NCI-H2196 treated with DMSO at 0.1 percent for 48 hours (cell line): Measurements from ENCODE around the gene GPRC5C.

Experiments
- DNase-seq: peaks from one replicate; lab custom pipeline; 2025; ENCODE audit not compliant: unreplicated experiment; lab: John Stamatoyannopoulos, UW

Gene GPRC5C, protein sequence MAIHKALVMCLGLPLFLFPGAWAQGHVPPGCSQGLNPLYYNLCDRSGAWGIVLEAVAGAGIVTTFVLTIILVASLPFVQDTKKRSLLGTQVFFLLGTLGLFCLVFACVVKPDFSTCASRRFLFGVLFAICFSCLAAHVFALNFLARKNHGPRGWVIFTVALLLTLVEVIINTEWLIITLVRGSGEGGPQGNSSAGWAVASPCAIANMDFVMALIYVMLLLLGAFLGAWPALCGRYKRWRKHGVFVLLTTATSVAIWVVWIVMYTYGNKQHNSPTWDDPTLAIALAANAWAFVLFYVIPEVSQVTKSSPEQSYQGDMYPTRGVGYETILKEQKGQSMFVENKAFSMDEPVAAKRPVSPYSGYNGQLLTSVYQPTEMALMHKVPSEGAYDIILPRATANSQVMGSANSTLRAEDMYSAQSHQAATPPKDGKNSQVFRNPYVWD

DNA sequence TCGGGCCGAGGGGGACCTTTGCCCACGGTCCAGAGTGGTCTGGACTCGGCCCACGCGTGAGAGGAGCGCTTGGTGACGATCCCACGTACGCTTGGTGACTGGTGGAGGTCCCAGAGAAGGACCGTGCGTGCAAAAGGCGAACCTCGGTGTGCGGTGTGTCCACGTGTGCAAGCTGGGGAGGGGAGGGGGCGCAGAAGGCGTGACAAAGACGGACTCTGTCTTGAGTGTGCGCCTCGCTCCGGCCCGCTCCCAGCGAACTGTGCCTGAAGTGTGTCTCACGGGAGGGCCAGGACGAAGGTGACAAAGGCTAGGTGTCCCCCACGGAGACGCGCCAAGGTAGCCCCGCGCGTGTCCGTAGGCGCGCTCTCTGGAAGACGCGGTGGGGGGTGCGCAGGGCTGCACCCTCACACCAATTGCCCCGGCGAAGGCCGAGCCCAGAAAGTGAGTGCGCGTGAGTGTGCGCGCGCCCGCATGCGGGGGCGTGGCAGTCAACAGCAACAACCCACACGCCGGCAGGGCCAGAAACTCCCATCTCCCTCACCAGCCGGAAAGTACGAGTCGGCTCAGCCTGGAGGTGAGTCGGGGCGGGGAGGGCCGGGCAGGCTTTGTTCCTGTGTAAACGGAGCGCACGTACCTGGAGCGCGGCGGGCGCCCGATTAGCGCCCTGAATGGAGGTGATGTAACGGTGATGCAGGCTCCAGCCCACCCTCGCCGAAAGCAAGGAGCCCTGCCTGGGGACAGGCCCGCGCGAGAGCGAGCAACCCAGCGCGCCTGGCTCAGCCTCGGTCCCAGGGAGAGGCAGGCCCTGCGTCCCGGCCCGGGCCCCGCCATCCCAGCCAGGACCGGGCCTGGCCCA, at the start of gene GPRC5C:
Gene GPRC5C (plus strand): TSS at position 521 of the 856 bp plus-strand sequence. CDS start 7,689 bp downstream, outside the sequence.
- DNase-seq = peak; percentile 83

DNA sequence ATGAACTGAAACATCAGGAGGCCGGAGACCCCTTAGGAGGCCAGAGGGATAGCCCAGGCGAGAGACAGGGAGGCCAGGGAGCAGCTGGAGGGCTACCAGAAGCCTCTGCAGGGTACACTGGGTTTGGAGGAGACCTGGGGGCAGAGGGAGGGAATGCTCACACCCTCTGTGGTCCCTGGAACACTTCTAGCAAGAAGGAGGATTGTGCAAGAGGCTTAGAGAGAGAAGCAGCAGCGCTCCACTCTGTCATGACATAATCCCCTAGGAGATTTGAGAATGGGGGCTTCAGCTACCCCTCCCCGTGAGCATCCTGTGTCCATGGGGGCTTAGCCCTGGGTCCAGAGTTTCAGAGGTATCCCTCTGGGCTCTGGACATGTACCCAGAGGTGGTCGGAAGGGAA, 48.7 kb upstream of the GPRC5C start:
- no peak for DNase-seq

DNA sequence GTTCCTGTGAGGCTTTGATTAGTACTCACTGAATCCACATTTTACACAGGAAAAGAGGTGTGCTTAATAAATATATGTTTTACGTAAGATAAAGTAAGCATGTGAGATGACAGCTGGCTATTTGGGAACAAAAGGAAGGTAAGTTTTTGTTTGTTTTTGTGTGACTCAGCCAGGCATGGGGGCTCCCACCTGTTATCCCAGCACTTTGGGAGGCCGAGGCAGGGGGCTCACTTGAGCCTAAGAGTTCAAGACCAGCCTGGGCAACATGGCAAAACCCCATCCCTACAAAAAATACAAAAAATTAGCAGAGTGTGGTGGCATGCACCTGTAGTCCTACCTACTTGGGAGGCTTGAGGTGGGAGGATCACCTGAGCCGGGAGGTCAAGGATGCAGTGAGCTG, 46.7 kb upstream of the GPRC5C start:
- no peak for DNase-seq

DNA sequence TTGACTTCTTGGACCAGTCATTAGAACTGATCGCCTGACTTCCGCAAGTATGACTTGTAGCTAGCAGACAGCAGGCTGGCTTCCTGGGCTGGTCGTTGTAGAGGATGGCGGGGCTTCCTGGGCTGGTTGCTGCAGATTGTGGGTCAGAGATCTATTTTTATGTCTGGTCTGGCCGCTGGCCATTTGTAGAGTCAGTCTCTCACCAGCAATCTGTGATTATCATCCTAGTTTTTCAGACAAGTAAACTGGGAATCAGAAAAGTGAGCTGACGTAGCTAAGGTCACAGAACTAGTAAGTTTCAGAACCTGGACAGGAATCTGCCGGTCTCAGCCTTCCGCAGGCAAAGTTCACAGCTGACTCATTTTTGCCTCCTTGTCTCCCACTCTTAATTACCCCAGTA, 45.5 kb upstream of the GPRC5C start:
- DNase-seq = no peak

DNA sequence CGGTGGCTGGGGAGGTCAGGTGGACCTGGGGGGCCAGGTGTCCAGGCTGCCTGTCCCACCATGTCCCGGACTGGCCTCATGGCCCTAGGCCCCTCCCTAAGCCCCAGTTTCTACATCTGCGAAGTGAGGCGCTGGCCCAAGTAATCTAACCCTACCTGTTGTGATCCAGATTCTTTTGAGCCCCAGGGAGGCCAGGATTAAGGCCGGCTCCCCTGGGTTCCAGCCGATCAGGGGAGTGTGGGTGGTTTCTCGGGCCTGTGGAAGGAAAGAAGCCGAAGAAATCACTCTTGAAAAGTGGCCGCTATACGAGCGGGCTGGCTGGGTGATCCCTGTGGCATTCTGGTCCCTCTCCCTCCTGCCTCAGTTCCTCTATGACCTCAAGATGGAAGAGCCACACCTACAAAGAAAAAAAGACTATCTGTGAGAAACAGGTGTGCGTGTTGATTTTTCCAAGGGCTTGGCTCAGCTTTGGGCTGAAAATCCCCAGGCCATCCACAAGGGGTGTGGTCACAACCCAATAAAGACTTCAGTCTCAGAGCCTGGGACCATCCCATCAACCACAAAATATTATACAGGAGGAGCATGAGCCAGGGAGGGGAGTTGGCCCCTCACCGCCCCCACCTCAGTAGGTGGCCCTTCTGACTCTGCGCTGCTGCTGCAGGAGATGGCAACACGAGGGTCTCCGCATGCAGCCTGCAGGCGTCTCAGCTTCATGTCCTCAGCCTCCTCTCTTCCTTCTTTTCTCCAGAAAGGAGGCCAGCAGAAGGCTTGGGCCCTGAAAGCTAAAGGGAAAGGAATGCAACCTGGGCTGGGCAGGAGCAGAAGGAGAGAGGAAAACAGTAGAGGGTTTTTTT, 44.3 kb upstream of the GPRC5C start:
- no peak for DNase-seq

DNA sequence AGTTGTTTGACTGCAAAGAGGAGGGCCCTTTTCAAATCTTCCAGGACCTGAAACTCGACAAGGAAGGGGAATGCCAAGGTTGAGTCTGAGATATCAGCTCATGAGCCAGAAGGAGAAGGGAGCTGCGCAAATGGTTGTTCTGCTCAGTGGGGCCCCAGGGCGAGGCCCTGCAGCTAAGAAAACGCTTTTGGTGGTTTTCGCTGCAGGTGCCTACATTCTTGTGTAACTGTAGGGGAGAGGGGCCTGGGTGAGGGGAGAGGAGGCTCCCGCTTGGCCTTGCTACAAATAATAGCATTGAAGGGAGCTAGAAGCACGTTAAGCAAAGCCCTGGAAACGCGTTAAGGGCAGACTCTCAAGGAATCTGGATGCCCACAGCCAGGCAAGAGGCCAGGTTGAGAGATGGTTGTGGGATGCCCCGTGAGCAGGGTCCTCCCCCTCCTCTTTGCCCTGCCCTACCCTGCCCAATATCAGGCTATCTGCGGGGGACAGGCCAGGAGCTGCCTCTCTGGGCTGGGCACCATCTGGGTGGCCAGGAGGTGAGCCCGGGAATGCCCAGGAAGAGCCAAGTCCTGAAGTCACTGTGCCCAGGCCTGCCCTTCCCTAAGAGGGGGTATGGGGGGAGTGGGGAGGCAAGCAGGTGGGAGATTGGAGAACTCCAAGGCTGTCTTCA, 42.7 kb upstream of the GPRC5C start:
- no peak for DNase-seq

DNA sequence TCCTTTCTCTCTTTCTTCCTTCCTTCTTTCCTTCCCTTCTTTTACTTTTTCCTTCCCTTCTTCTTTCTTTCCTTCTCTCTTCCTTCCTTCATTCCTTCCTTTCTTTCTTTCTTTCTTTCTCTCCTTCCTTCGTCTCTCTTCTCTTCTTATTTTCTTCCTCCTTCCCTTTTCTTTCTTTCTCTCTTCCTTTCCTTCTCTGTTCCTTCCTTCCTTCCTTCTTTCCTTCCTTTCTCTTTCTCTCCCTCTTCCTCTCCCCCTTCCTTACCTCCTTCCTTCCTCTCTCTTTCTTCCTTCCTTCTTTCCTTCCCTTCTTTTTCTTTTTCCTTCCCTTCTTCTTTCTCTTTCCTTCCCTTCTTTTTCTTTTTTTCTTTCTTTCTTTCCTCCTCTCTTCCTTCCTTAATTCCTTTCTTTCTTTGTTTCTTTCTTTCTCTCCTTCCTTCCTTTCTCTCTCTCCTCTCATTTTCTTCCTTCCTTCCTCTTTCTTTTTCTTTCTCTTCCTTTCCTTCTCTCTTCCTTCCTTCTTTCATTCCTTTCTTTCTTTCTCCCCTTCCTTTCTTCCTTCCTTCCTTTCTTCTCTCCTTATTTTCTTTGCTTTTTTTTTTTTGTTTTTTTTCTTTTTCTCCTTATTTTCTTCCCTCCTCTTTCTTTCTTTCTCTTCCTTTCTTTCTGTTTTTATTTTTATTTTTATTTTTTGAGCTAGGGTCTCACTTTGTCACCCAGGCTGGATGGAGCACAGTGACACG, 41.8 kb upstream of the GPRC5C start:
- no peak for DNase-seq

DNA sequence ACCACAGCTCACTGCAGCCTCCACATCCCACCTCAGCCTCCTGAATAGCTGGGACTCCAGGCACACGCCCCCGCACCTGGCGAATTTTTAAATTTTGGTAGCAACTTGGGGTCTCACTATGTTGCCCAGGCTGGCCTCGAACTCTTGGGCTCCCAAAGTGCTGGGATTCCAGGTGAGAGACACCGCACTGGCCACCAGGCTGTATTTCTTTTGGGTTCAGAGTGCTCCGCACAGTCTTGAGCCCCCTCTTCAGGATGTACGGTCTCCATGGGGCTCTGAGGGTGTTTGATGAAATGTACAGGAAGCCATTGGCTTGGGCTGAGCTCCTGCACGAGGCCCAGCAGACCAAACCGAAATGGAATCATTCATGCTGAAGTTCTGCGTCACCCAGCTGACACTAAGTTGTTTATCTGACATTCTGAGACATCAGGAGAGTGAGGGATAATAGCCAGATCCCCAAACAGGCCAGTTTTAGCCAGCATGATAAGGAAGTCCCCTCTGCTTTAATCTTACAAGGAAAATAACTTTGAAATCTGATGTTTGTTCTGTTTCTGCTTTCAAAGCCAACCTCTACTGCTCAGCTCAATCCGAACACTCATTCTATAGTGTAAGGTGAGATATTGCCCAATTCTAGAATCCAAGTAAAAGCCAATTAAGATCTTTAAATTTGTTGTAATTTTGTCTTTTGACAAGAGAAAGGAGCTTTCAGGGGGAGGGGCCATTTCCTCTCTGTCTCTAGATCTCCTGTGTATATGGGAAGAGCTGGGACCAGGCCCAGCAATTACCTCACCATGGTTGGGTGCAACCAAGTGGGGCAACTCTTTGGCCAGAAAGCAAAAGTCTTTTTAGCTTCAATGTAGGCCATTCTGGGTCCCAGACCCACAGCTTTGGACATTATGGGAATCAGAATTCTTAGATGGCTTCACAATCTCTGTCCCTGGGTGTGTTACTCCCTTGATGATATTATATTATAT, 40.9 kb upstream of the GPRC5C start:
- DNase-seq = no peak

DNA sequence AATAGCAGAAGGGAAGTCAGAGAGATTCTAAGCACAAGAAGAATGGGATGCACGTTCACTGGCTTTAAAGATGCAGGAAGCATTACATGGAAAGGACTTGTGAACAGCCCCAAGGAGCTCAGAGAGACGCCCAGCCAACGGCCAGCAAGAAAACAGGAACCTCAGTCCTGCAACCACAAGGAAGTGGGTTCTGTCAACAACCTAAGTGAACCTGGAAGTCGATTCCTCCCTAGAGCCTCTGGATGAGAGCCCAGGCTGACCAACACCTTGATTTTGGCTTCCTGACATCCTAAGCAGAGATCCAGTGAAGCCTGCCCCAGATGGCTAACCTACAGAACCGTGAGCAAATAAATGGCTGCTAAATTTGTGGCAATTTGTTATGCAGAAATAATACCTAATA, 40.1 kb upstream of the GPRC5C start:
- DNase-seq = no peak

DNA sequence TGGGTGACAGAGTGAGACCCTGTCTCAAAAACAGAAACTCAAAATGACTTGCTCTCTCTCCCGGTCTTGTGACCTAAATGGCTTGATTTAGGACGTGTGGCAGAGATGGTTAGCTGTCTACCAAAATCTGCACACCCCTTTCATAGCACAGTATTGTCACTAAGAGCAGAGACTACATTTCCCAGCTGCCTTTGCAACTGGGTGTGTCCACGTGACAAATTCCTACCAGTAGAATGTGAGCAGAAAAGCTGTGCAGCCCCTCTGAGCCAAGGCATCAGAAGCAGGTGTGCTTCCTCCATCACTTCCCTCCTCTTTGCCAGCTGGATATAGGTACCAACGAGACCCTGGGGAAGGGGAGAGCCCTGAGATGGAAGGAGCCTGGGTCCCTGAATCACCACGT, 39.0 kb upstream of the GPRC5C start:
- DNase-seq = no peak

DNA sequence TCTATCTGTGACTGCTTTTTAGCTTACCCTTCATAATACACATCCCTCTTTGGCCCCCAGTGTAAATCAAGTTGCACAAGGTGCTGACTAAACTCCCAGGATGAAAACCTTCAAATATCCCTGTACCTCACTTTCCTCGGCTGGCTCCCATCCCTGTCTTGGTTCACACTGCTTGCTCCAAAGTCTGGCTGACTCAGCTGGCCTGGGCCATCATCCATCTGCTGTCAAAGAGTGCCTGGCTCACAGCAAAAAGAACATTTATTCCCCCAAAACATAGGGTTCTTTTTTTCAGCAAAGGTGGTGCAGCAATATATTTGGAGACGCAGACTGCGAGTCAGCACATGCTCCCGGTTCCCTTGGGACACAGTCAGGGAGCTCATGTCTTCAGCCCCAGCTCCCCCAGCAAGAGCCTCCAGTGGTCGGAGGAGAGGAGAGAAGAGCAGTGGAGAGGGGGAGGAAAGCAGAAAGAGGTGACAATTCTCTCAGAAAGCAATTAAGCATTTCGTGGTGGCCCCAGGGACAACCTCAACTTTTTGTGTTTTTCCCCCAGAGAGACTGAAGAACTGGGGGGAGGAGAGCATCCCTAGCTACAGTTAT, 38.4 kb upstream of the GPRC5C start:
- no peak for DNase-seq

DNA sequence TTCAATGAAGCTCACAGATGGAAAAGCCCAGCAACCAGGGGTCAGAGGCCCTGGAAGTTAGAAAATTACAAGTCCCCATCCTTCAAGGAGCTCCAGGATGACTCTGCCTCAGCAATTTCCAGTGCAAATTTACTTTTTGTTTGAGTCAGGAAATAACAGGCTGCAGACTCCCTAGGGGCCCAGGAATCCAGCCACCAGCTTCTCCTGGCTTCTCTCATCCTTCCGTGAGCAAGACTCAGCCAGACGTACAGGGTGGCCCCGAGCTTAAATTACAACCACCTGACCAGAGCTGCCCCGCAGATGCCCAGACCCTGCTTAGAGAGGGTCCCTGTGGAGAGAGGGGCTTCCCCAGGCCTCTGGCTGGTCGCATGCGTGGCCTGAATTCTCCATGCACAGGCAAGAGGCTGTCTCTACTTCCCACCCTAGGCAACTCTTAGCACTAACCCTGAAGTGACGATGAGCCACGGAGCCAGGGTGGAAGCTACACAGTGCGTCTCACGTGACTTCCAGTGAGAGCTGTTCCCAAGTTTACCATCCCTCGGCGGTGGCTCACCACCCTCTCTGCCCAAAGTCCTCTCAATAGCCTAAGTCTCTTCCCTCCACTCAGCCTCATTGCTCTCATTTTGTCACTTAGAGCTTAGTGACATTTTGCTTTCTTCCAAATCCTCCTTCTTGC, 37.5 kb upstream of the GPRC5C start:
- DNase-seq = no peak

DNA sequence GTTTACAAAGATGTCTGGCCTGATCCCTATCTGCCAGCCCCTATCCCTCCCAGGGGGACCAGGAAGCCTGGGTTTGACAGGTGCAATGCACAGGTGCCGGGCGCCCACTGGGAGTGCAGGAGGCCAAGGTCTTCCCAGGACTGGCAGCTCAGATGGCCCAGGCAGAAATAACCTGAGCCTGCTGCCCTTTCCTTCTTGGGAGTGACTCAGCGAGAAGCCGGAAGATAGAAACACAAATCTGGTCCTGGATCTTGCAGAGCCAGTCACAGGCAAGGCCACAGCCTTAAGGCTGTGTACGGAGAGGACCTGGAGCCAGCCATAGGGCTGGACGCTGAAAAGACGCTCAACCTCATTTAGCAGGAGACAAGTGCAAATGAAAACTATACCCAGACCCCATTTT, 36.9 kb upstream of the GPRC5C start:
- DNase-seq = no peak

DNA sequence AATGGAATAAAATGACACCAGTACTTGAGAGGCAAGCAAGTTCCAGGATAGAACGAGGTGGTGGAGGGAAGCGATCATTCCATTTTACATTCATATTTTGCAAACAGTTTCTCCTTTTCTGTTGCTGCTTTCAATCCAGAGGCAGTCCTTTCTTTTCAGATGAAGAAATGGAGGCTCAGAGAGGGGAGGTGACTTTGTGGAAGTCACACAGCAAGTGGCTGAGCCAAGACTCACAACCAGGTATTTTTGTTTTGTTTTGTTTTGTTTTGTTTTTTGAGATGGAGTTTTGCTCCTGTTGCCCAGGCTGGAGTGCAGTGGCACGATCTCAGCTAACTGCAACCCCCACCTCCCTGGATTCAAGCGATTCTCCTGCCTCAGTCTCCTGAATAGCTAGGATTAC, 35.3 kb upstream of the GPRC5C start:
- DNase-seq = no peak

DNA sequence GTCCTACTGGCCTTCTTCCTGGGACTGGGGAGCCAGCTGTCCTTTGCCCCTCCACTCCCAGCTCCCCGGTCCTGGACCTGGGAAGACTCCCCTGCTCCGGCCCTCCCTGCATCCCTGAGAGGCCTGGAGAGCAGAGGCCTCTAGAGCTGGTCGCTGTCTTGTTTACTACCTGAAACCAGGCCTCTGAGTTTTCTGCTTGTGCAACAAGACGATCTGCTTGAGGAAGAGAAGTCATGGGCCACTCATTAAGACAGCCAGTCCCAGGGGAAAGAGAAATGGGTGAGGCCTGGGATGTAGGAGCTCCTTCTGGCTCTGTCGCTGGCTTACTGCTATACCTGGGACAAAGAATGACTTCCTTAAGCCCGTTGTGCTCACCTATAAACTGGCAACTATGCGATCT, 29.8 kb upstream of the GPRC5C start:
- no peak for DNase-seq

DNA sequence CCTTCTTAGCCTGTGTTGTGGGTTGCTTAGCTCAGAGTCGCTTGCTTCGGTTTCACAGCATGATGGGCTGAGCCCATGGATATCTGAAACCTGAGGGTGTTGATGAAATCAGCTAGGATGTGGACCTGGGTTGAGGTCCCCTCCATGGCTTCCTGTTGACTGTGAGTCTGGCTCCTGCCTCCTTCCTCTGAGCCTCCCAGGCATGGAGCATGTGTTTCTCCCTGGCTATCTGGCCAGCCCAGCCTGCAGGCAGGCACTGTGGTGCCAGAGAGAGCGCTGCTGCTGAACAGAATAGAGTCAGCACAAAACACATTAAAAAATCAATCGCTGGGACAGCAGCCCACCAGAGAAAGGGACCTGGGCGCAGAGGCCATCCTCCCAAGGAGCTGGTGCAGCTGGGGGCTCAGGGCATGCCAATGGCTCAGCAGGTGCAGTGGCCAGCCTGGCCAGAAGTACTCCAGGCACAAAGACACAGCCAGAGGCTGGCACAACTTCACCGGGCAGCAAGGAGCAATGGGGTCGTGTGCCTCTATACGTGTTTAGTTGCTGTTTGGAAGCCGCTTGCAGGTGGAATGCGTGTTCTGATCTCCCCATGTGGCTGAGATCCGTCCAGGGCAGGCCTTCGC, 28.3 kb upstream of the GPRC5C start:
- no peak for DNase-seq

DNA sequence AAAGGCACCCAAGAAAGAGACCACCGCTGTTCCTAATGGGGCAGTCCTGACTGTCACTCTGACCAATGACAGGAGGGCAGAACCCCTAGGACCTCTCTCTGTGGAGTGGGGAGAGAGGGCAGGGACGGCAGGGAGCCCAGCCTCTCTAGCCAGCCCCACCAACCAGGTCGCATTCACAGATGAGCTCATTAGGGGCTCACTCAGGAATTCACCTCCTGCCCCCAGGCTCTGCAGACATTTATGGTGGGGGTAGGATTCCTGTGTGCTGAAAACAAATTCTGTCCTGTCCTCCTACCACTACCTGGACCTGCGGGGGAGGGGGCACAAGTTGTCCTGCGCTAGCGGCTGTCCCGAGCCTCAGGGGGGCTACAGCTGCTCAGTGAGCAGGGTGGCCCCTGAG, 27.7 kb upstream of the GPRC5C start:
- no peak for DNase-seq
